HepG2 (cell line): ENCODE measurements around the gene CPT1C. TPM values are rescaled to one million over a fixed set of nuclear protein-coding genes. Genes with fewer than 3 reads are reported as not detected.

Experiments
- ATAC-seq: fragments of 200-7000 bp; cut with Tn5 transposase; 3 replicates; pipeline ENCODE4 v1.9.1; 2020; ENCODE audit warnings: mild to moderate bottlenecking, moderate library complexity
- BruUV-seq: library from RNA; stranded (reverse); fragments of 400-500 nt; replicated peaks from 2 replicates; lab custom pipeline; 2021; lab: Mats Ljungman, UMichigan
- CTCF ChIA-PET: fragments of 300-600 bp; formaldehyde crosslinking; extraction: SDS; loops from one replicate; lab custom pipeline; 2021; ENCODE audit warnings: low total read pairs, inconsistent platforms, low intra/inter-chr PET ratio; lab: Yijun Ruan, JAX
- POLR2A ChIA-PET: fragments of 350-600 bp; sonication (Branson Sonifier 250); formaldehyde crosslinking; loops from one replicate; lab custom pipeline; 2020; ENCODE audit warnings: antibody characterized with exemption, inconsistent platforms; lab: Yijun Ruan, JAX
- DNase-seq: peaks from one replicate; pipeline ENCODE4 v3.0.0-alpha.2; 2015; ENCODE audit warnings: low spot score
- FAIRE-seq: peaks from 3 replicates; lab custom pipeline; 2011; peaks lifted over from hg19 to GRCh38; lab: Jason Lieb, UNC
- H2AFZ ChIP-seq: one replicate; pipeline ENCODE4 v1.6.1; 2011; ENCODE audit warnings: low read length, inconsistent platforms
- H3K27ac ChIP-seq: fragments of 300-600 bp; 3 replicates; pipeline ENCODE4 v1.8.0; 2011; ENCODE audit warnings: mixed run types, mild to moderate bottlenecking, mixed read lengths, low read length, inconsistent platforms; ENCODE audit not compliant: insufficient read depth; ENCODE audit errors: extremely low read length
- H3K27me3 ChIP-seq, 2 experiments: fragments of 200-600 bp in 1 of 2; 2 replicates in 1 of 2; 3 replicates in 1 of 2; pipeline versions ENCODE4 v1.6.0 to v1.8.0; 2011; ENCODE audit warnings: low read length in 2 of 2, mild to moderate bottlenecking in 2 of 2, moderate library complexity in 2 of 2, inconsistent platforms in 1 of 2; ENCODE audit not compliant: insufficient read depth in 2 of 2, control insufficient read depth in 1 of 2
- H3K36me3 ChIP-seq, 2 experiments: fragments of 200-600 bp in 1 of 2; replicated peaks in 1 of 2; 2 replicates in 1 of 2; 3 replicates in 1 of 2; pipeline versions ENCODE4 v1.5.1 to v1.8.0; 2011; ENCODE audit warnings: low read length in 2 of 2, inconsistent platforms in 1 of 2; ENCODE audit not compliant: insufficient read depth in 2 of 2, control insufficient read depth in 1 of 2
- H3K4me1 ChIP-seq: 2 replicates; pipeline ENCODE4 v1.5.1; 2012; ENCODE audit warnings: low read length, inconsistent platforms; ENCODE audit not compliant: insufficient read depth
- H3K4me2 ChIP-seq: 2 replicates; pipeline ENCODE4 v1.6.0; 2011; ENCODE audit warnings: low read depth, low read length, inconsistent platforms
- H3K4me3 ChIP-seq, 3 experiments: fragments of 200-600 bp in 1 of 3; sonication (generic), shearing (Covaris generic) in 1 of 3; replicated peaks in 1 of 3; 2 replicates each; pipeline ENCODE4 v1.5.1; 2011 to 2016; ENCODE audit warnings: low read length in 3 of 3, inconsistent platforms in 2 of 3, low read depth in 2 of 3, mild to moderate bottlenecking in 2 of 3, control low read depth in 1 of 3, mixed read lengths in 1 of 3; ENCODE audit not compliant: insufficient read depth in 1 of 3
- H3K79me2 ChIP-seq: one replicate; pipeline ENCODE4 v1.6.1; 2011; ENCODE audit warnings: low read length, inconsistent platforms; ENCODE audit not compliant: insufficient read depth
- H3K9ac ChIP-seq: 2 replicates; pipeline ENCODE4 v1.6.0; 2011; ENCODE audit warnings: mild to moderate bottlenecking, low read depth, low read length, inconsistent platforms; ENCODE audit not compliant: insufficient read depth
- H3K9me3 ChIP-seq: 2 replicates; pipeline ENCODE4 v1.5.1; 2012; ENCODE audit warnings: mild to moderate bottlenecking, low read length
- H4K20me1 ChIP-seq: 2 replicates; pipeline ENCODE4 v1.6.0; 2011; ENCODE audit warnings: inconsistent platforms, mild to moderate bottlenecking, low read length, moderate library complexity; ENCODE audit not compliant: insufficient read depth
- DR1 ChIP-seq: sonication (generic); formaldehyde crosslinking; IDR thresholded peaks from 2 replicates; pipeline ENCODE4 v1.8.0; 2021; ENCODE audit warnings: mild to moderate bottlenecking, missing genetic modification reagents, inconsistent platforms
- HOXA5 ChIP-seq: sonication (generic); formaldehyde crosslinking; IDR thresholded peaks from 2 replicates; pipeline ENCODE4 v1.4.0; 2020; ENCODE audit warnings: missing genetic modification reagents
- KDM1A ChIP-seq: IDR thresholded peaks from 2 replicates; pipeline ENCODE4 v1.6.1; 2016; ENCODE audit warnings: missing compliant biosample characterization
- POLR2AphosphoS2 ChIP-seq: IDR thresholded peaks from 2 replicates; pipeline ENCODE4 v1.6.1; 2011; ENCODE audit warnings: low read depth, low read length, improper control_type of control experiment
- RXRA ChIP-seq: sonication (generic); formaldehyde crosslinking; IDR thresholded peaks from 2 replicates; pipeline ENCODE4 v1.5.1; 2020; ENCODE audit warnings: missing genetic modification reagents
- ZNF431 ChIP-seq: sonication (generic); formaldehyde crosslinking; IDR thresholded peaks from 2 replicates; pipeline ENCODE4 v1.9.0; 2022; ENCODE audit warnings: missing genetic modification reagents, low read depth, mild to moderate bottlenecking, borderline replicate concordance
- ZNF75D ChIP-seq: sonication (generic); formaldehyde crosslinking; IDR thresholded peaks from 2 replicates; pipeline ENCODE4 v1.8.1; 2023; ENCODE audit warnings: missing genetic modification reagents, mild to moderate bottlenecking, borderline replicate concordance
- ZNF790 ChIP-seq: sonication (generic); formaldehyde crosslinking; IDR thresholded peaks from 2 replicates; pipeline ENCODE4 v1.8.0; 2022; ENCODE audit warnings: missing genetic modification reagents, mild to moderate bottlenecking, borderline replicate concordance
- ZNF878 ChIP-seq: sonication (generic); formaldehyde crosslinking; IDR thresholded peaks from 2 replicates; pipeline ENCODE4 v1.8.1; 2023; ENCODE audit warnings: mild to moderate bottlenecking, missing genetic modification reagents, moderate library complexity
- WGBS: methylation state at CpG from one replicate; pipeline ENCODE4 v1.1.6; 2017; ENCODE audit warnings: low lambda C conversion rate; 5-methylcytosine and 5-hydroxymethylcytosine counted together
- in situ Hi-C: cut with HindIII; loops from 2 replicates; pipeline ENCODE4 v1.10.0; 2017; ENCODE audit warnings: low pct_unique_long_range_greater_than_20kb; ENCODE audit not compliant: extremely low pct_ligation_motif_present
- intact Hi-C: fragments of 100-400 bp; cut with micrococcal nuclease; formaldehyde crosslinking; loops from one replicate; pipeline ENCODE4 v1.10.0; 2022; ENCODE audit not compliant: unreplicated experiment
- polyA plus RNA-seq, 8 experiments: library from polyadenylated mRNA; depleted of rRNA in 3 of 8; stranded (reverse) in 7 of 8; unstranded in 1 of 8; fragments of >200 nt; fragmentation: Illumina TruSeq in 4 of 8; extraction: Trizol in 4 of 8; gene quantifications; 2 replicates each; pipeline versions ENCODE4 v1.2.1 to v1.2.3, GENCODE V29; 2011 to 2016; ENCODE audit warnings: low read depth in 4 of 8, missing spikeins in 1 of 8, mixed read lengths in 1 of 8; ENCODE audit not compliant: insufficient read depth in 1 of 8
- total RNA-seq, 5 experiments: library from RNA; depleted of rRNA; stranded (reverse); fragments of >200 nt; fragmentation: Illumina TruSeq; extraction: Trizol; gene quantifications; 2 replicates each; pipeline ENCODE4 v1.2.3, GENCODE V29; 2016; ENCODE audit warnings: low read depth in 1 of 5
- TF ChIP-seq, protein P1 (sequence below): sonication (generic); formaldehyde crosslinking; IDR thresholded peaks from 2 replicates; pipeline ENCODE4 v1.4.0; 2020; ENCODE audit warnings: missing genetic modification reagents
- TF ChIP-seq, protein P2 (sequence below): sonication (generic); formaldehyde crosslinking; IDR thresholded peaks from 2 replicates; pipeline ENCODE4 v1.9.0; 2021; ENCODE audit warnings: missing genetic modification reagents, mild to moderate bottlenecking, borderline replicate concordance

CPT1C gene
- total and polyA plus RNA-seq, 2 of the 13 experiments (the other 11 are each of a cell fraction or from before 2014, with no cell fraction given), result 0.18 TPM; not detected in 1

DNA sequence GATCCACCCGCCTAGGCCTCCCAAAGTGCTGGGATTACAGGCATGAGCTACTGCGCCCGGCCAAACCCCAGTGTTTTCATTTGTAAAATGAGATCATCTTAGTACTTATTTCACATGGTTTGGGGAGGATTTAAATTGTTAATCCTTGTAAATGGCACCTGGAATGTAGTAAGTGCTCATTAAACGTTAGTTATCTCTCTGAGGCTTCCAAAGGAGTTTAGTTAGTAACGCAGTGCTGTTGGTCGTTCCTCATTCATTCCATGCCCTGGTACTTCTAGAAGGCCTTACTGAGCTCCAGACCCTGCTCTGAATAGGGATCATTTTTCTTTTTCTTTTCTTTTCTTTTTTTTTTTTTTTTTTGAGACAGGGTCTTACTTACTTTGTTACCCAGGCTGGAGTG, 5.2 kb downstream of the CPT1C start (continued):
- TF ChIP-seq KDM1A (CRISPR knock-in tag), result no peak
- TF ChIP-seq, protein P1, sequence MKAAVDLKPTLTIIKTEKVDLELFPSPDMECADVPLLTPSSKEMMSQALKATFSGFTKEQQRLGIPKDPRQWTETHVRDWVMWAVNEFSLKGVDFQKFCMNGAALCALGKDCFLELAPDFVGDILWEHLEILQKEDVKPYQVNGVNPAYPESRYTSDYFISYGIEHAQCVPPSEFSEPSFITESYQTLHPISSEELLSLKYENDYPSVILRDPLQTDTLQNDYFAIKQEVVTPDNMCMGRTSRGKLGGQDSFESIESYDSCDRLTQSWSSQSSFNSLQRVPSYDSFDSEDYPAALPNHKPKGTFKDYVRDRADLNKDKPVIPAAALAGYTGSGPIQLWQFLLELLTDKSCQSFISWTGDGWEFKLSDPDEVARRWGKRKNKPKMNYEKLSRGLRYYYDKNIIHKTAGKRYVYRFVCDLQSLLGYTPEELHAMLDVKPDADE, result no peak
- TF ChIP-seq DR1 (CRISPR knock-in tag), result no peak

DNA sequence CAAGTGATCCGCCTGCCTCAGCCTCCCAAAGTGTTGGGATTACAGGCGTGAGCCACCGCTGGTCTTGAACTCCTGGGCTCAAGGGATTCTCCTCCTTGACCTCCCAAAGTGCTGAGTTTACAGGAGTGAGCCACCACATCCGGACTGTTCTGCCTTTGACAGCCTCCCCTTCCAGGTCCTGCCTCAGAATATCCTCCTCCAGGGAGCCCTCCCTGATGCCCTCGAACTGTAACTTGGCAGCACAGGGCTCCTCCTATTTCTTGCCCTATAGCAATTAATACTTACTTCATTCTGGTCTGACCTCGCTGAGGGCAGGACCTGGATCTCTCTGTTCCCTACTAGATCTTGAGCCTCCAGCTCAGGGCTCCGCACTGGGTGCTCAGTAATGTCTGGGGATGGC, 5.9 kb downstream of the CPT1C start:
- BruUV-seq, result no TSS peak
- H3K4me3 ChIP-seq, result no peak overlapping the region
- no peaks in the 10 kb centered on the region for H3K79me2 ChIP-seq
- no peak overlapping the region for H2AFZ ChIP-seq
- H3K36me3 ChIP-seq, result no peaks in the 10 kb centered on the region
- 63% methylated on average over 7 of the region's 7 CpGs for WGBS
- H3K9me3 ChIP-seq, result no peaks in the 10 kb centered on the region
- in situ Hi-C loops (no loop called here), intact Hi-C loops (no loop called here)
- no peak overlapping the region for H3K9ac ChIP-seq
- peaks cover 0 to 12% of the 10 kb centered on the region in 2 experiments; a peak in 2 of 5 replicates for H3K27me3 ChIP-seq
- ChIA-PET POLR2A (interaction anchor here (1.3 kb wide), 1 partner anchor 20 kb away, joined by 4 read pairs; no protein-coding TSS in a partner anchor), CTCF (no interaction called here)
- DNase-seq, result no peak
- H3K27ac ChIP-seq, result no peak overlapping the region
- TF ChIP-seq, protein P2, sequence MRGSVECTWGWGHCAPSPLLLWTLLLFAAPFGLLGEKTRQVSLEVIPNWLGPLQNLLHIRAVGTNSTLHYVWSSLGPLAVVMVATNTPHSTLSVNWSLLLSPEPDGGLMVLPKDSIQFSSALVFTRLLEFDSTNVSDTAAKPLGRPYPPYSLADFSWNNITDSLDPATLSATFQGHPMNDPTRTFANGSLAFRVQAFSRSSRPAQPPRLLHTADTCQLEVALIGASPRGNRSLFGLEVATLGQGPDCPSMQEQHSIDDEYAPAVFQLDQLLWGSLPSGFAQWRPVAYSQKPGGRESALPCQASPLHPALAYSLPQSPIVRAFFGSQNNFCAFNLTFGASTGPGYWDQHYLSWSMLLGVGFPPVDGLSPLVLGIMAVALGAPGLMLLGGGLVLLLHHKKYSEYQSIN, result no peak
- TF ChIP-seq ZNF878 (CRISPR knock-in tag) (no peak), ZNF790 (CRISPR knock-in tag) (no peak), ZNF75D (CRISPR knock-in tag) (no peak), POLR2AphosphoS2 (no peak), ZNF431 (CRISPR knock-in tag) (no peak), HOXA5 (CRISPR knock-in tag) (no peak), RXRA (CRISPR knock-in tag) (no peak)
- FAIRE-seq, result no peak
- no peak for ATAC-seq
- H3K4me1 ChIP-seq, result no peaks in the 10 kb centered on the region
- no peaks in the 10 kb centered on the region for H4K20me1 ChIP-seq
- H3K4me2 ChIP-seq, result no peak overlapping the region
